ENCODE results near the gene TFDP1. TPM values are rescaled to one million over a fixed set of nuclear protein-coding genes. Genes with fewer than 3 reads are reported as not detected.

TFDP1 gene
- total RNA-seq, 3 donors from 2014 or later (not counting 1 experiment from before 2014, with no cell fraction given): 26.3 to 44.3 (median 29.2) TPM

DNA sequence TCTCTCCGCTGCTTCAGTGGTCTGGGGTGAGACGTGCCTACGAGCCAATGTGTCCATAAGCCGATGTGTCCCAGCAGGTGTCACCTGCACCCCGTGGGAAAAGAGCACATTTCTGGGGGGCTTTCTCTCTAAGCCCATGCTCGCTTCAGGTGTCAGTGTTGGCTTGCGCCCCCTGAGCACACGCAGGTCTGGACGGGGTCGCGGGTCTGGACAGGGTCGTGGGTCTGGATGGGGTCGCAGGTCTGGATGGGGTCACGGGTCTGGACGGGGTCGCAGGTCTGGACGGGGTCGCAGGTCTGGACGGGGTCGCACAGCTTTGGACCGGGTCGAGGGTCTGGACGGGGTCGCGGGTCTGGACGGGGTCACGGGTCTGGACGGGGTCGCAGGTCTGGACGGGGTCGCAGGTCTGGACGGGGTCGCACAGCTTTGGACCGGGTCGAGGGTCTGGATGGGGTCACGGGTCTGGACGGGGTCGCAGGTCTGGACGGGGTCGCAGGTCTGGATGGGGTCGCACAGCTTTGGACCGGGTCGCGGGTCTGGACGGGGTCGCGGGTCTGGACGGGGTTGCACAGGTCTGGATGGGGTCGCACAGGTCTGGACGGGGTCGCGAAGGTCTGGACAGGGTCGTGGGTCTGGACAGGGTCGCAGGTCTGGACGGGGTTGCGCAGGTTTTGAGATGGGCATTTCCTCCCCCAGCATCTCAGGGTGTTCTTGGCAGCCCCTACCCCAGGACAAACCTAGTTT lies 24.5 kb upstream of the TFDP1 start:
- Histone ChIP-seq H3K9me3 (ENCODE audit: control insufficient read depth, insufficient read depth, low read length) (no peaks in the 10 kb centered on the region), H3K27ac (ENCODE audit: low read length) (no peak overlapping the region), H3K36me3 (ENCODE audit: control insufficient read depth, insufficient read depth, low read length) (no peaks in the 10 kb centered on the region), H3K27me3 (ENCODE audit: control insufficient read depth, insufficient read depth, low read length) (no peaks in the 10 kb centered on the region), H3K4me1 (ENCODE audit: control insufficient read depth, insufficient read depth, low read length) (peaks cover 12% of the 10 kb centered on the region), H3K4me3 (ENCODE audit: low read length) (no peak overlapping the region)
- H3K4me1 Mint-ChIP-seq: peaks cover 0 to 12% of the 10 kb centered on the region in 2 donors
- no peak overlapping the region for H3K27ac Mint-ChIP-seq
- ATAC-seq (no peak), DNase-seq (no peak)
- intact Hi-C loops (cut with micrococcal nuclease): loop anchor here (5.0 kb wide), 1 partner anchor 618 kb away; no protein-coding TSS in a partner anchor
- TF ChIP-seq, protein P1, sequence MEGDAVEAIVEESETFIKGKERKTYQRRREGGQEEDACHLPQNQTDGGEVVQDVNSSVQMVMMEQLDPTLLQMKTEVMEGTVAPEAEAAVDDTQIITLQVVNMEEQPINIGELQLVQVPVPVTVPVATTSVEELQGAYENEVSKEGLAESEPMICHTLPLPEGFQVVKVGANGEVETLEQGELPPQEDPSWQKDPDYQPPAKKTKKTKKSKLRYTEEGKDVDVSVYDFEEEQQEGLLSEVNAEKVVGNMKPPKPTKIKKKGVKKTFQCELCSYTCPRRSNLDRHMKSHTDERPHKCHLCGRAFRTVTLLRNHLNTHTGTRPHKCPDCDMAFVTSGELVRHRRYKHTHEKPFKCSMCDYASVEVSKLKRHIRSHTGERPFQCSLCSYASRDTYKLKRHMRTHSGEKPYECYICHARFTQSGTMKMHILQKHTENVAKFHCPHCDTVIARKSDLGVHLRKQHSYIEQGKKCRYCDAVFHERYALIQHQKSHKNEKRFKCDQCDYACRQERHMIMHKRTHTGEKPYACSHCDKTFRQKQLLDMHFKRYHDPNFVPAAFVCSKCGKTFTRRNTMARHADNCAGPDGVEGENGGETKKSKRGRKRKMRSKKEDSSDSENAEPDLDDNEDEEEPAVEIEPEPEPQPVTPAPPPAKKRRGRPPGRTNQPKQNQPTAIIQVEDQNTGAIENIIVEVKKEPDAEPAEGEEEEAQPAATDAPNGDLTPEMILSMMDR (IDR thresholded peaks at IDR 0.05): no peak
- no peaks in the 10 kb centered on the region for H3K36me3 Mint-ChIP-seq
- H3K27me3 Mint-ChIP-seq (ENCODE audit: low read depth in 2 of 2): no peaks in the 10 kb centered on the region
- H3K4me3 Mint-ChIP-seq: no peak overlapping the region
- no peaks in the 10 kb centered on the region for H3K9me3 Mint-ChIP-seq
- WGBS (ENCODE audit: insufficient coverage): 94% methylated on average over 56 of the region's 56 CpGs

- WGBS (ENCODE audit: insufficient coverage): 90% methylated on average over 18 of the region's 18 CpGs
- H3K27me3 Mint-ChIP-seq (ENCODE audit: low read depth in 2 of 2): no peaks in the 10 kb centered on the region
- no peak overlapping the region for H3K27ac Mint-ChIP-seq
- no peaks in the 10 kb centered on the region for H3K36me3 ChIP-seq (ENCODE audit: control insufficient read depth, insufficient read depth, low read length)
- DNase-seq: no peak
- intact Hi-C loops (cut with micrococcal nuclease): loop anchor here (5.0 kb wide), 1 partner anchor 619 kb away; no protein-coding TSS in a partner anchor
- H3K4me1 Mint-ChIP-seq: peaks cover 0 to 12% of the 10 kb centered on the region in 2 donors
- H3K4me3 Mint-ChIP-seq: no peak overlapping the region
- no peak overlapping the region for H3K4me3 ChIP-seq (ENCODE audit: low read length)
- no peaks in the 10 kb centered on the region for H3K9me3 Mint-ChIP-seq
- no peaks in the 10 kb centered on the region for H3K36me3 Mint-ChIP-seq
- peaks cover 12% of the 10 kb centered on the region for H3K4me1 ChIP-seq (ENCODE audit: control insufficient read depth, insufficient read depth, low read length)
- no peak overlapping the region for H3K27ac ChIP-seq (ENCODE audit: low read length)
- TF ChIP-seq, protein P1 (IDR thresholded peaks at IDR 0.05): no peak
- H3K9me3 ChIP-seq (ENCODE audit: control insufficient read depth, insufficient read depth, low read length): no peaks in the 10 kb centered on the region
- no peaks in the 10 kb centered on the region for H3K27me3 ChIP-seq (ENCODE audit: control insufficient read depth, insufficient read depth, low read length)
- no peak for ATAC-seq
Measured at GRCh38 chr13:113560645-113561416, 23.7 kb upstream of the TFDP1 start.

- Mint-ChIP-seq H3K36me3 (no peaks in the 10 kb centered on the region), H3K4me3 (no peak overlapping the region), H3K27me3 (ENCODE audit: low read depth in 2 of 2) (peaks cover 0 to under 1% of the 10 kb centered on the region in 2 donors), H3K9me3 (no peaks in the 10 kb centered on the region), H3K4me1 (peaks cover 0 to 12% of the 10 kb centered on the region in 2 donors), H3K27ac (no peak overlapping the region)
- H3K36me3 ChIP-seq (ENCODE audit: control insufficient read depth, insufficient read depth, low read length): no peaks in the 10 kb centered on the region
- TF ChIP-seq, protein P1 (IDR thresholded peaks at IDR 0.05): no peak
- 89% methylated on average over 19 of the region's 19 CpGs for WGBS (ENCODE audit: insufficient coverage)
- peaks cover 12% of the 10 kb centered on the region for H3K4me1 ChIP-seq (ENCODE audit: control insufficient read depth, insufficient read depth, low read length)
- ATAC-seq (no peak), DNase-seq (no peak)
- H3K4me3 ChIP-seq (ENCODE audit: low read length): no peak overlapping the region
- H3K9me3 ChIP-seq (ENCODE audit: control insufficient read depth, insufficient read depth, low read length): no peaks in the 10 kb centered on the region
- no peak overlapping the region for H3K27ac ChIP-seq (ENCODE audit: low read length)
- H3K27me3 ChIP-seq (ENCODE audit: control insufficient read depth, insufficient read depth, low read length): no peaks in the 10 kb centered on the region
- intact Hi-C loops (cut with micrococcal nuclease): loop anchor here (5.0 kb wide), 1 partner anchor 619 kb away; no protein-coding TSS in a partner anchor
Measured at GRCh38 chr13:113561417-113562084, 23.0 kb upstream of the TFDP1 start.
